ENCODE measurements around the gene ISM2.
"Not testable (repeated sequence)": the region's sequence is repeated elsewhere in the genome, so short reads cannot be mapped to it uniquely, and the experiment has no call there.

The ISM2 gene

GRCh38 chr14:77498120-77498979 lies at the start of gene ISM2:
Gene ISM2, minus strand, starts transcription at chr14:77498816. Its CDS starts 23 bp downstream, at chr14:77498793.
- no peak for DNase-seq

- DNase-seq: no peak
Observed at GRCh38 chr14:77547512-77548180, 49.0 kb upstream of the ISM2 start.

- not testable (repeated sequence) for DNase-seq
Observed at GRCh38 chr14:77545171-77545570, 46.6 kb upstream of the ISM2 start.

GRCh38 chr14:77544571-77544970 lies 46.0 kb upstream of the ISM2 start:
- no peak for DNase-seq

- DNase-seq: no peak
Observed at GRCh38 chr14:77543637-77544334, 45.2 kb upstream of the ISM2 start.

GRCh38 chr14:77543240-77543551 lies 44.6 kb upstream of the ISM2 start:
- DNase-seq: no peak

- no peak for DNase-seq
Observed at GRCh38 chr14:77542421-77543239, 44.0 kb upstream of the ISM2 start.

GRCh38 chr14:77541905-77542304 lies 43.3 kb upstream of the ISM2 start:
- no peak for DNase-seq

GRCh38 chr14:77536951-77537350 lies 38.3 kb upstream of the ISM2 start:
- not testable (repeated sequence) for DNase-seq

- DNase-seq: no peak
Observed at GRCh38 chr14:77531071-77531470, 32.5 kb upstream of the ISM2 start.

GRCh38 chr14:77529963-77530362 lies 31.3 kb upstream of the ISM2 start:
- no peak for DNase-seq

- no peak for DNase-seq
Observed at GRCh38 chr14:77529213-77529612, 30.6 kb upstream of the ISM2 start.

- not testable (repeated sequence) for DNase-seq
Observed at GRCh38 chr14:77528701-77529100, 30.1 kb upstream of the ISM2 start.

GRCh38 chr14:77526266-77526665 lies 27.6 kb upstream of the ISM2 start:
- DNase-seq: no peak

GRCh38 chr14:77524536-77524935 lies 25.9 kb upstream of the ISM2 start:
- DNase-seq: no peak

GRCh38 chr14:77523109-77523508 lies 24.5 kb upstream of the ISM2 start:
- no peak for DNase-seq

- no peak for DNase-seq
Observed at GRCh38 chr14:77520555-77520954, 21.9 kb upstream of the ISM2 start.

GRCh38 chr14:77516126-77516525 lies 17.5 kb upstream of the ISM2 start:
- DNase-seq: no peak

- no peak for DNase-seq
Observed at GRCh38 chr14:77511486-77512162, 13.0 kb upstream of the ISM2 start.

- DNase-seq: no peak
Observed at GRCh38 chr14:77509366-77509765, 10.8 kb upstream of the ISM2 start.

GRCh38 chr14:77508876-77509275 lies 10.3 kb upstream of the ISM2 start:
- DNase-seq: no peak

- DNase-seq: no peak
Observed at GRCh38 chr14:77508249-77508648, 9.6 kb upstream of the ISM2 start.

Measured in CD4-positive, alpha-beta T cell treated with Interleukin-15 for 1 hour (primary cell).